ENCODE results near the gene RHBDL2. TPM values are rescaled to one million over a fixed set of nuclear protein-coding genes. Genes with fewer than 3 reads are reported as not detected.
"Not testable (repeated sequence)": the region's sequence is repeated elsewhere in the genome, so short reads cannot be mapped to it uniquely, and the experiment has no call there.

RHBDL2 gene
- total RNA-seq, 1 donor from 2014 or later: not detected

DNA sequence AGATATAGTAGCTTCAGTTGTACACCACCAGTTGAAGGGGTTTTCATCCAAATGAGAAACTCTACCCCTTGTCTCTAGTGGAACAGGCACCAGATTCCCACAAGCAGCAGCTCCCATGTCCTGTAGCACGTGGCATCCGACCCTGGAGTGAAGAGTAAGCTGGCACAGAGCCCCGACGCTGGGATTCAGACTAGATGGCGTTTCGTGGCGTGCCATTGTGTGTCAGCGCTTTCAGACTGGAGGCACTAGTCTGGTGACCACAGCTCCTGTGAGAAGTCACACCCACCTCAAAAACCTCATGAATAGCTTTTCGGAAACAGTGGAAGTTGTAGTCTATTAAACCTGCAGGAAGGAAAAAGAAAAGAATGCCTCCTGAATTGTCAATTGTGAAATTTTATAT, 102.3 kb downstream of the RHBDL2 start:
- Histone ChIP-seq H3K4me2 (ENCODE audit: low read length) (no peak overlapping the region), H3K27ac (ENCODE audit: low read depth, low read length) (no peak overlapping the region), H3K36me3 (ENCODE audit: insufficient read depth, low read length) (peaks cover 18% of the 10 kb centered on the region), H3K79me2 (ENCODE audit: insufficient read depth, low read length) (no peaks in the 10 kb centered on the region), H3K4me3 (ENCODE audit: insufficient read depth, low read depth, low read length) (no peak overlapping the region), H4K20me1 (ENCODE audit: insufficient read depth, low read length) (peaks cover 17% of the 10 kb centered on the region), H3K9ac (ENCODE audit: low read length) (no peak overlapping the region), H3K9me3 (ENCODE audit: insufficient read depth, low read depth, low read length) (no peaks in the 10 kb centered on the region), H3K27me3 (ENCODE audit: insufficient read depth, low read length) (no peaks in the 10 kb centered on the region), H3K4me1 (ENCODE audit: insufficient read depth, low read length) (no peaks in the 10 kb centered on the region), H2AFZ (ENCODE audit: low read depth, low read length) (no peak overlapping the region)
- no peak for DNase-seq (ENCODE audit: low read depth)
- Mint-ChIP-seq H3K4me1 (ENCODE audit: low read depth, unreplicated experiment) (peaks cover 1% of the 10 kb centered on the region), H3K27me3 (ENCODE audit: low read depth, unreplicated experiment) (no peaks in the 10 kb centered on the region), H3K27ac (ENCODE audit: unreplicated experiment) (no peak overlapping the region), H3K4me3 (ENCODE audit: unreplicated experiment) (no peak overlapping the region), H3K36me3 (ENCODE audit: low read depth, unreplicated experiment) (peaks cover 2% of the 10 kb centered on the region), H3K9me3 (ENCODE audit: unreplicated experiment) (no peaks in the 10 kb centered on the region)
- TF ChIP-seq, protein P1, sequence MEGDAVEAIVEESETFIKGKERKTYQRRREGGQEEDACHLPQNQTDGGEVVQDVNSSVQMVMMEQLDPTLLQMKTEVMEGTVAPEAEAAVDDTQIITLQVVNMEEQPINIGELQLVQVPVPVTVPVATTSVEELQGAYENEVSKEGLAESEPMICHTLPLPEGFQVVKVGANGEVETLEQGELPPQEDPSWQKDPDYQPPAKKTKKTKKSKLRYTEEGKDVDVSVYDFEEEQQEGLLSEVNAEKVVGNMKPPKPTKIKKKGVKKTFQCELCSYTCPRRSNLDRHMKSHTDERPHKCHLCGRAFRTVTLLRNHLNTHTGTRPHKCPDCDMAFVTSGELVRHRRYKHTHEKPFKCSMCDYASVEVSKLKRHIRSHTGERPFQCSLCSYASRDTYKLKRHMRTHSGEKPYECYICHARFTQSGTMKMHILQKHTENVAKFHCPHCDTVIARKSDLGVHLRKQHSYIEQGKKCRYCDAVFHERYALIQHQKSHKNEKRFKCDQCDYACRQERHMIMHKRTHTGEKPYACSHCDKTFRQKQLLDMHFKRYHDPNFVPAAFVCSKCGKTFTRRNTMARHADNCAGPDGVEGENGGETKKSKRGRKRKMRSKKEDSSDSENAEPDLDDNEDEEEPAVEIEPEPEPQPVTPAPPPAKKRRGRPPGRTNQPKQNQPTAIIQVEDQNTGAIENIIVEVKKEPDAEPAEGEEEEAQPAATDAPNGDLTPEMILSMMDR (IDR thresholded peaks at IDR 0.05; ENCODE audit: insufficient read depth, low read depth, low read length): no peak
- no peak for TF ChIP-seq EZH2 (IDR thresholded peaks at IDR 0.05; ENCODE audit: insufficient read depth, low read length)
- FAIRE-seq: no peak

DNA sequence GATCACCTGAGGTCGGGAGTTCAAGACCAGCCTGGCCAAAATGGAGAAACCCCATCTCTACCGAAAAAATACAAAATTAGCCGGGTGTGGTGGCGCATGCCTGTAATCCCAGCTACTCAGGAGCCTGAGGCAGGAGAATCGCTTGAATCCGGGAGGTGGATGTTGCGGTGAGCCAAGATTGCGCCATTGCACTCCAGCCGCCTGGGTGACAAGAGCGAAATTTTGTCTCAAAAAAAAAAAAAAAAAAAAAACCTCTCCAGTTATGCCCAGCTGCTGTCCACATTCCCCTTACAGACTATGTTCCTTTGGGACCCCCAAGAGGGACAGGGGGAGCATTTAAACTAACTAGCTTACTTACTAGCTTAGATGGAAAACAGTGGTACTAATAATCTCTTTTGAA, 105.3 kb downstream of the RHBDL2 start:
- H2AFZ ChIP-seq (ENCODE audit: low read depth, low read length); H3K4me3 Mint-ChIP-seq (ENCODE audit: unreplicated experiment); H3K4me1 Mint-ChIP-seq (ENCODE audit: low read depth, unreplicated experiment); DNase-seq (ENCODE audit: low read depth); H3K4me1 ChIP-seq (ENCODE audit: insufficient read depth, low read length); H3K9me3 Mint-ChIP-seq (ENCODE audit: unreplicated experiment); H4K20me1 ChIP-seq (ENCODE audit: insufficient read depth, low read length); H3K36me3 Mint-ChIP-seq (ENCODE audit: low read depth, unreplicated experiment); H3K27ac Mint-ChIP-seq (ENCODE audit: unreplicated experiment); FAIRE-seq; H3K9me3 ChIP-seq (ENCODE audit: insufficient read depth, low read depth, low read length); H3K79me2 ChIP-seq (ENCODE audit: insufficient read depth, low read length); H3K9ac ChIP-seq (ENCODE audit: low read length); H3K4me3 ChIP-seq (ENCODE audit: insufficient read depth, low read depth, low read length); H3K27me3 Mint-ChIP-seq (ENCODE audit: low read depth, unreplicated experiment); H3K27me3 ChIP-seq (ENCODE audit: insufficient read depth, low read length); H3K4me2 ChIP-seq (ENCODE audit: low read length); H3K27ac ChIP-seq (ENCODE audit: low read depth, low read length): not testable (repeated sequence)
- peaks cover 14% of the 10 kb centered on the region for H3K36me3 ChIP-seq (ENCODE audit: insufficient read depth, low read length)

Other genes starting within 250 kb of the RHBDL2 start
- gene RRAGC, start 82.1 kb downstream of the RHBDL2 start, total RNA-seq: 32.4 and 37.3 TPM in 2 replicates
- 19.0 and 28.9 TPM in 2 replicates for gene MYCBP, start 68.5 kb downstream of the RHBDL2 start, total RNA-seq
- gene GJA9, start 60.2 kb downstream of the RHBDL2 start, total RNA-seq: not detected in 2 replicates
- 152 and 156 TPM in 2 replicates for gene AKIRIN1, start 49.4 kb upstream of the RHBDL2 start, total RNA-seq
- 313 and 360 TPM in 2 replicates for gene NDUFS5, start 84.5 kb upstream of the RHBDL2 start, total RNA-seq

Measured in astrocyte (in vitro differentiated cells and primary cell).